AG04449 (cell line): ENCODE results near the gene STAT4.

Source experiments
- CTCF ChIA-PET: fragments of 350-600 bp; formaldehyde crosslinking; extraction: SDS; loops from one replicate; lab custom pipeline; 2021; ENCODE audit warnings: antibody characterized with exemption; lab: Yijun Ruan, JAX
- POLR2A ChIA-PET: fragments of 400-600, 350-600 bp; formaldehyde crosslinking; extraction: SDS; loops from one replicate; lab custom pipeline; 2020; ENCODE audit warnings: antibody characterized with exemption, inconsistent platforms; lab: Yijun Ruan, JAX
- DNase-seq: peaks from one replicate; pipeline ENCODE4 v3.0.0-alpha.2; 2010; ENCODE audit warnings: low read depth, low spot score
- H3K4me3 ChIP-seq: 2 replicates; pipeline ENCODE4 v1.5.1; 2011; ENCODE audit warnings: low read depth, mild to moderate bottlenecking, control low read depth, low read length
- CTCF ChIP-seq: IDR thresholded peaks from one replicate; pipeline ENCODE4 v1.5.1; 2011; ENCODE audit warnings: mild to moderate bottlenecking, moderate library complexity, low read length, control low read depth, inconsistent platforms; ENCODE audit not compliant: insufficient read depth; ENCODE audit errors: missing control alignments

The STAT4 gene

GRCh38 chr2:191026377-191026776 lies 124.4 kb downstream of the STAT4 start:
- CTCF ChIA-PET = interaction anchor here (0.9 to 1.1 kb wide), 2 partner anchors 9 to 11 kb away, joined by 3 to 6 read pairs; no protein-coding TSS in a partner anchor
- POLR2A ChIA-PET = no interaction called here
- H3K4me3 ChIP-seq = no peak overlapping the region
- no peak for DNase-seq
- TF ChIP-seq CTCF = no peak

- DNase-seq = no peak
- ChIA-PET CTCF (interaction anchor here (1.0 to 3.3 kb wide), 2 partner anchors 10 to 21 kb away, joined by 3 to 8 read pairs; no protein-coding TSS in a partner anchor), POLR2A (interaction anchor here (1.5 kb wide), 1 partner anchor 11 kb away, joined by 3 read pairs; no protein-coding TSS in a partner anchor)
- no peak for TF ChIP-seq CTCF
- no peak overlapping the region for H3K4me3 ChIP-seq
These were observed 125.7 kb downstream of the STAT4 start for GRCh38 chr2:191025135-191025534.

- CTCF ChIA-PET = interaction anchor here (1.2 to 3.3 kb wide), 4 partner anchors 11 to 29 kb away, joined by 4 to 8 read pairs (median 5); no protein-coding TSS in a partner anchor
- H3K4me3 ChIP-seq = no peak overlapping the region
- POLR2A ChIA-PET = interaction anchor here (1.5 kb wide), 1 partner anchor 9 kb away, joined by 6 read pairs; the partner anchor contains the start of gene STAT1
- no peak for DNase-seq
- TF ChIP-seq CTCF = no peak
These were observed 127.5 kb downstream of the STAT4 start for GRCh38 chr2:191023235-191023679.

- DNase-seq = peak; percentile 72
- no peak for TF ChIP-seq CTCF
- POLR2A ChIA-PET = interaction anchor here (0.7 to 1.3 kb wide), 3 partner anchors 9 to 29 kb away, joined by 4 to 6 read pairs (median 5); no protein-coding TSS in a partner anchor
These were observed 129.9 kb downstream of the STAT4 start for GRCh38 chr2:191020742-191021381.

GRCh38 chr2:191020221-191020741 lies 130.5 kb downstream of the STAT4 start:
- POLR2A ChIA-PET = interaction anchor here (0.7 to 1.3 kb wide), 3 partner anchors 8 to 29 kb away, joined by 4 to 6 read pairs (median 5); no protein-coding TSS in a partner anchor
- CTCF ChIA-PET = interaction anchor here (0.7 to 1.2 kb wide), 3 partner anchors 9 to 27 kb away, joined by 3 to 5 read pairs (median 3); no protein-coding TSS in a partner anchor

More at GRCh38 chr2:191020742-191021381, 129.9 kb downstream of the STAT4 start:
- peak overlapping the region; percentile 78 for H3K4me3 ChIP-seq
- CTCF ChIA-PET = interaction anchor here (0.7 to 1.0 kb wide), 2 partner anchors 9 to 27 kb away, joined by 3 to 5 read pairs; no protein-coding TSS in a partner anchor

More at GRCh38 chr2:191020221-191020741, 130.5 kb downstream of the STAT4 start:
- peak overlapping the region; percentile 78 for H3K4me3 ChIP-seq
- peak; percentile 73 for DNase-seq
- TF ChIP-seq CTCF = peak; percentile 6
